Osteoblast (primary cell): ENCODE results near the gene TAS2R1. TPM values are rescaled to one million over a fixed set of nuclear protein-coding genes. Genes with fewer than 3 reads are reported as not detected.

Experiments
- DNase-seq: peaks from one replicate; pipeline ENCODE4 v3.0.0; 2011; ENCODE audit warnings: low spot score, mixed read lengths; ENCODE audit not compliant: insufficient read length; ENCODE audit errors: missing footprints
- H2AFZ ChIP-seq: 2 replicates; pipeline ENCODE4 v1.6.0; 2011; ENCODE audit warnings: mild to moderate bottlenecking, low read length
- H3K27ac ChIP-seq: 2 replicates; pipeline ENCODE4 v1.5.1; 2011; ENCODE audit warnings: mild to moderate bottlenecking, low read depth, low read length, moderate library complexity
- H3K27me3 ChIP-seq: 2 replicates; pipeline ENCODE4 v1.6.0; 2012; ENCODE audit warnings: mild to moderate bottlenecking, control low read depth, inconsistent platforms, low read length, moderate library complexity; ENCODE audit not compliant: insufficient read depth
- H3K36me3 ChIP-seq: 2 replicates; pipeline ENCODE4 v1.5.1; 2011; ENCODE audit warnings: mild to moderate bottlenecking, low read length, control low read depth, moderate library complexity; ENCODE audit not compliant: insufficient read depth
- H3K4me1 ChIP-seq: 2 replicates; pipeline ENCODE4 v1.5.1; 2011; ENCODE audit warnings: mild to moderate bottlenecking, low read length, control low read depth, moderate library complexity; ENCODE audit not compliant: insufficient read depth
- H3K4me2 ChIP-seq: 2 replicates; pipeline ENCODE4 v1.6.0; 2011; ENCODE audit warnings: mild to moderate bottlenecking, low read length; ENCODE audit not compliant: insufficient read depth
- H3K4me3 ChIP-seq: fragments of 200-600 bp; sonication (generic); 3 replicates; pipeline ENCODE4 v1.5.1; 2012; ENCODE audit warnings: mild to moderate bottlenecking, low read length, inconsistent platforms; ENCODE audit not compliant: insufficient read depth
- H3K79me2 ChIP-seq: 2 replicates; pipeline ENCODE4 v1.6.0; 2012; ENCODE audit warnings: mild to moderate bottlenecking, low read length, control low read depth, inconsistent platforms; ENCODE audit not compliant: insufficient read depth
- H3K9me3 ChIP-seq: 2 replicates; pipeline ENCODE4 v1.5.1; 2011; ENCODE audit warnings: low read depth, low read length, control low read depth
- H4K20me1 ChIP-seq: 2 replicates; pipeline ENCODE4 v1.6.0; 2012; ENCODE audit warnings: mild to moderate bottlenecking, low read length, control low read depth; ENCODE audit not compliant: insufficient read depth
- total RNA-seq: library from RNA; depleted of rRNA; stranded (reverse); fragments of >200 nt; gene quantifications from 2 replicates; pipeline ENCODE4 v1.2.3, GENCODE V29; 2012
- TF ChIP-seq, protein P1 (sequence below): IDR thresholded peaks from 2 replicates; pipeline ENCODE4 v1.5.1; 2011; ENCODE audit warnings: mild to moderate bottlenecking, low read depth, low read length, moderate library complexity; ENCODE audit errors: extremely low read depth

The TAS2R1 gene
- total RNA-seq, 1 donor = not detected

DNA sequence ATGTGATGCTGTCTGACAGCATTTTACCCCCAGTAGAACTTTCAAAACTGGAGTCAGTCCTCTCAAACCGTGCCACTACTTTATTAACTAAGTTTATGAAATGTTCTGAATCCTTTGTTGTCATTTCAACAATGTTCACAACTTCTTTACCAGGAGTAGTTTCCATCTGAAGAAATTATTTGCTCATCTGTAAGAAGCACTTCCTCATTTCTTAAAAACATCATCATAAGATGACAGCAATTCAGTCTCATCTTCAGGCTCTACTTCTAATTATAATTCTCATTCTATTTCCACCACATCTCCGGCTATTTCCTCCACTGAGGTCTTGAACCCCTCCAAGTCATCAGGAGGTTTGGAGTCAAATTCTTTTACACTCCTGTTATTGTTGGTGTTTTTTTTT is 2.3 kb upstream of the TAS2R1 start:
- no peaks in the 10 kb centered on the region for H3K79me2 ChIP-seq
- H3K4me3 ChIP-seq = no peak overlapping the region
- no peaks in the 10 kb centered on the region for H3K36me3 ChIP-seq
- peaks cover 3% of the 10 kb centered on the region for H3K27me3 ChIP-seq
- TF ChIP-seq, protein P1, sequence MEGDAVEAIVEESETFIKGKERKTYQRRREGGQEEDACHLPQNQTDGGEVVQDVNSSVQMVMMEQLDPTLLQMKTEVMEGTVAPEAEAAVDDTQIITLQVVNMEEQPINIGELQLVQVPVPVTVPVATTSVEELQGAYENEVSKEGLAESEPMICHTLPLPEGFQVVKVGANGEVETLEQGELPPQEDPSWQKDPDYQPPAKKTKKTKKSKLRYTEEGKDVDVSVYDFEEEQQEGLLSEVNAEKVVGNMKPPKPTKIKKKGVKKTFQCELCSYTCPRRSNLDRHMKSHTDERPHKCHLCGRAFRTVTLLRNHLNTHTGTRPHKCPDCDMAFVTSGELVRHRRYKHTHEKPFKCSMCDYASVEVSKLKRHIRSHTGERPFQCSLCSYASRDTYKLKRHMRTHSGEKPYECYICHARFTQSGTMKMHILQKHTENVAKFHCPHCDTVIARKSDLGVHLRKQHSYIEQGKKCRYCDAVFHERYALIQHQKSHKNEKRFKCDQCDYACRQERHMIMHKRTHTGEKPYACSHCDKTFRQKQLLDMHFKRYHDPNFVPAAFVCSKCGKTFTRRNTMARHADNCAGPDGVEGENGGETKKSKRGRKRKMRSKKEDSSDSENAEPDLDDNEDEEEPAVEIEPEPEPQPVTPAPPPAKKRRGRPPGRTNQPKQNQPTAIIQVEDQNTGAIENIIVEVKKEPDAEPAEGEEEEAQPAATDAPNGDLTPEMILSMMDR = no peak
- no peak overlapping the region for H2AFZ ChIP-seq
- H3K4me1 ChIP-seq = no peaks in the 10 kb centered on the region
- no peaks in the 10 kb centered on the region for H4K20me1 ChIP-seq
- no peak overlapping the region for H3K4me2 ChIP-seq
- DNase-seq = no peak
- no peak overlapping the region for H3K27ac ChIP-seq
- H3K9me3 ChIP-seq = no peaks in the 10 kb centered on the region

DNA sequence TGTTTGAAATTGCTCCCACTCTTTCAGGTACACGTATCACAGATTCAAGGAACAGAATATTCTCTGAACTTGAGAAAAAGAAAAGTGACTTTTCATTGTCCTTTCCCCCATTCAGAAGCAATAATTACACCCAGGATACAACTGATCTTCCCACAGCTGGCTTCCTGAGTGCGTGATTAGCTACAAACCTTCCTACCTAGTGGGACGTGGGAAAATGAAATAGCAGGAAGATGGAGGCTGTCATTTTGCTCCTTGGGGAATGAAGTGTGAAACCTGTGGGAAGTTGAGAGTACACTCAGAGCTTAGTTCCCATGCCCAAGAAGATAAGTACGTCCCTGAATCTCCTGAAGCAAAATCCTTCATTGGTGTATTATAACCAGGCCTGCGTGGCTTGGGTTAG is 2.6 kb downstream of the TAS2R1 start:
- Histone ChIP-seq H3K4me3 (no peak overlapping the region), H3K27me3 (peaks cover under 1% of the 10 kb centered on the region), H2AFZ (no peak overlapping the region), H3K4me2 (no peak overlapping the region), H3K4me1 (peaks cover 18% of the 10 kb centered on the region), H3K79me2 (no peaks in the 10 kb centered on the region), H4K20me1 (no peaks in the 10 kb centered on the region), H3K36me3 (no peaks in the 10 kb centered on the region), H3K9me3 (no peaks in the 10 kb centered on the region), H3K27ac (no peak overlapping the region)
- TF ChIP-seq, protein P1 = no peak
- no peak for DNase-seq

DNA sequence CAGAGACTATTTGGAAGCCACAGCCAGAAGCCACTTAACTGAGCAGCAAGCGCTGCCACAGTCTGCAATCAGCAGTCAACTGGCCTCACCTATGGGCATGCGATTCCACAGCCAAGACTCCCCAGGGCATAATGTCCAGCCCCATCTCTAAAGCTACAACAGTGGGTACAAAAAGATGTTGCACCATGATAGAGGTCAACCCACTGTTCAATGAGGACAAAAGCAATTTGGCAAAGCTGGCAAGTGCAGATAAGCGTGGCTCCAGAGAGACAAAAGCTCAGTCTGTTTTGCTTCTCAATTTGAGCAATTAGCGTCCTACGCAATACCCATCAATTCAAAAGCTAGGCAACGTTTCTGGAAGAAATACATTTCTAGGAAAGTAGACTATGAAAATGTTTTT is 3.2 kb downstream of the TAS2R1 start:
- Histone ChIP-seq H3K4me2 (no peak overlapping the region), H3K27me3 (no peaks in the 10 kb centered on the region), H2AFZ (no peak overlapping the region), H4K20me1 (no peaks in the 10 kb centered on the region), H3K4me1 (peaks cover 22% of the 10 kb centered on the region), H3K79me2 (no peaks in the 10 kb centered on the region), H3K4me3 (no peak overlapping the region), H3K27ac (no peak overlapping the region), H3K9me3 (no peaks in the 10 kb centered on the region), H3K36me3 (no peaks in the 10 kb centered on the region)
- TF ChIP-seq, protein P1 = no peak
- DNase-seq = no peak

DNA sequence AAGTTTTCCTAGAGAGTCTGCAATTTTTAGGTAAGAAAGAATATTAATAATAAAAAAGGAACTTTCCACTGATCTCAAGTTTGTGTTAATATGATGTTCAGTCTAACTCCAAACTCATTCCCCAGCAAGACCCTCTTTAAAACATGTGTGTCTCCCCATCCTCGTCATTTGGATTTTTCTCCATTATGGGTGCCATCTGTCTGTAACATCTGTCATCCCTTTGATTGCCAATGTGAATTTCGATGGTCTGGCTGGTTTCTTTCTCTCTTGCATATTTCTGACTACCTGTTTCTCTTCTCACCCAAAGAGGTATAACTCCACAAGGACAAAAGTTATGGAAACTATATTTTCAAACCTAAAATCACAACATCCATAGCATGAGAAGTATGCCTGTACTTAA is 4.4 kb downstream of the TAS2R1 start:
- TF ChIP-seq, protein P1 = no peak
- H3K4me2 ChIP-seq = no peak overlapping the region
- no peak for DNase-seq
- H3K27me3 ChIP-seq = no peaks in the 10 kb centered on the region
- H2AFZ ChIP-seq = no peak overlapping the region
- H3K79me2 ChIP-seq = no peaks in the 10 kb centered on the region
- H3K36me3 ChIP-seq = no peaks in the 10 kb centered on the region
- H3K27ac ChIP-seq = no peak overlapping the region
- no peaks in the 10 kb centered on the region for H4K20me1 ChIP-seq
- H3K9me3 ChIP-seq = no peaks in the 10 kb centered on the region
- H3K4me3 ChIP-seq = no peak overlapping the region
- H3K4me1 ChIP-seq = peaks cover 31% of the 10 kb centered on the region
